ENCODE measurements around the gene RNFT2.

GRCh38 chr12:116691636-116692035 lies 46.5 kb upstream of the RNFT2 start:
- TF ChIP-seq CTCF (IDR thresholded peaks at IDR 0.05) (no peak), POLR2AphosphoS5 (IDR thresholded peaks at IDR 0.05) (no peak), POLR2A (IDR thresholded peaks at IDR 0.05) (no peak)

All from breast epithelium (tissue), 3 donors.